GM19025 (cell line): ENCODE results near the gene MACF1.

ENCODE experiments used
- ATAC-seq: cut with Tn5 transposase; IDR thresholded peaks from one replicate; pipeline ENCODE4 v1.9.1; 2021; ENCODE audit warnings: mild to moderate bottlenecking, low read depth, moderate library complexity; ENCODE audit not compliant: unreplicated experiment

MACF1 gene

GRCh38 chr1:39293375-39294070, 89.0 kb downstream of the MACF1 start:
- no peak for ATAC-seq

DNA sequence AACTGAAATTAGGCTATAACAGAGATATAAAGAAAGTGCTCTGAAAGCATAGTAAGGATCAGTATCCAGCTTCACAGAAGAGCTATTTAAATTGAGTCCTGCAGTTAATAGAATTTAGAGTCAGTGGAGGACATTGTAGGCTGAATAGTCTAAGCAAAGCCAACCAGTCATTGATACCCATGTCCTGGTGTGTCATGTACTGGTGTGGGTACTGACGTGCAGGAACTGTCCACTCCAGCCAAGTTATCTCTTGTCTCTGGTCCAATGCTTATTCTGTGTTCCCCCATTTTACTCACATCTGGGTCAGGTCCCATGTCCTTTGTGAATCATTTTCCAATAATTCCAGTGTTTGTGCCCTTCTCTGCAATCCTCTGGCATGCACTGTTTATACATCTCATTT, 90.0 kb downstream of the MACF1 start:
- no peak for ATAC-seq

DNA sequence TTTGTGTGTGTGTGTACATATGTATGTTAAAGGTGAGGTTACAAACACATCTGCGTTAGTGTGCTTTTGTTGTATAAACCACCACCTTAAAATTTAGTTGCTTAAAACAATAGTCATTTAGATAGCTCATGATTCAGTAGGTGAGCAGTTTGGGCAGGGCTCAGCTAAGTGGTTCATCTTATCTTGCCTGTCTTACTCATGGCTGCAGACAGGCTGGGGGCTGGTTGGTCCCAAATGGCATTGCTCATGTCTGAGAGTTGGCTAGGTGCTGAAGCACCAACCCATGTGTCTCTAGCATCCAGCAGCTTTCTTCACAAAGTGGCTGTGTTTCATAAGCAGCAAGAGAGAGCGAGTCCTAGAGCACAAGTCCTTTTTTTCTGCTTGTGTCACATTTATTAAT, 91.4 kb downstream of the MACF1 start:
- ATAC-seq: no peak

GRCh38 chr1:39297551-39297950, 93.1 kb downstream of the MACF1 start:
- ATAC-seq: no peak

DNA sequence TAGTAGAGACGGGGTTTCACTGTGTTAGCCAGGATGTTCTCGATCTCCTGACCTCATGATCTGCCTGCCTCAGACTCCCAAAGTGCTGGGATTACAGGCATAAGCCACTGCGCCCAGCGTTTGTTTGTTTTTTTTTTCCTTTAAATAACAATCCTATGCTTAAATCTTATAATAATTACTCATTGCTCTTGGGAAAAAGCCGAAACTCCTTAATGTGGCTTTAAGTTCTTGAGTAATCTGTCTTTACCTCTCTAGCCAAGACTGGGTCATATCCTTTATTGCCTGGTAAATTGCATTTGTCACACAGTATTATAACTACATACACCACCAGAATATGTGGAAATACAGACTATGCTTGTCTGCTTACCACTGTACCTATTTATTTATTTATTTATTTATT, 97.1 kb downstream of the MACF1 start:
- ATAC-seq: no peak

DNA sequence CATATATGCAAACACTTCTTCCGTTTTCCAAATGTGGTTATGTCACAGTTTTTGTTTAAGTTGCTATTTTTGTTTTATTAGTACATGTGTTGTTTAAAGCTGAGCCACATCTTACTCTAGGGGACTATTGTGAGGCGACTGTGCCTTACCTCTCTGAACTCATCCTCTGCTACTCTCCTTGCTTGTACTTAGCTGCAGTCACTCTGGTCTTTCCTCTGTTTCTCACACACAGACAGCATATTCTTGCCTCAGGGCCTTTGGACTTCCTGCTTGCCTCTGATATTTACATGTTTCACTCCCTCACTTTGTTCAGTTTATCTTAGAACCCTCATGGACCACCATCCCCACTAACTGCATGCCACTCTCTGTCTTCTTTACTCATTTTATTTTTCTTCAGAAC, 101.1 kb downstream of the MACF1 start:
- ATAC-seq: no peak

DNA sequence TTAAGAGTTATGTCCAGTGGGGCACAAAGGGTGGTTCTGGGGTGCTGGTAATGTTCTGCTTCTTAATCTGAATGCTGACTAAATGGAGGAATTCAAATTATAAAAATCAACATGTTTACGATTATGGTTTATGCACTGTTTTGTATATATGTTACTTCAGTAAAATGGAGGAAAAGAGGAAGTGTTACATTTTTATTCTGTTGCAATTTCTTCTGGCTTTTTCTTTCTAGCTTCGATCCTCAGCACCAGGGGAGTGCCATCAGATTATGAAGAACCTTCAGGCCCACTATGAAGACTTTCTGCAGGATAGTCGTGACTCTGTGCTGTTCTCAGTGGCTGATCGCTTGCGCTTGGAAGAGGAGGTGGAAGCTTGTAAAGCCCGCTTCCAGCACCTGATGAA, 105.5 kb downstream of the MACF1 start:
- no peak for ATAC-seq

GRCh38 chr1:39310691-39311090, 106.2 kb downstream of the MACF1 start:
- ATAC-seq: no peak

DNA sequence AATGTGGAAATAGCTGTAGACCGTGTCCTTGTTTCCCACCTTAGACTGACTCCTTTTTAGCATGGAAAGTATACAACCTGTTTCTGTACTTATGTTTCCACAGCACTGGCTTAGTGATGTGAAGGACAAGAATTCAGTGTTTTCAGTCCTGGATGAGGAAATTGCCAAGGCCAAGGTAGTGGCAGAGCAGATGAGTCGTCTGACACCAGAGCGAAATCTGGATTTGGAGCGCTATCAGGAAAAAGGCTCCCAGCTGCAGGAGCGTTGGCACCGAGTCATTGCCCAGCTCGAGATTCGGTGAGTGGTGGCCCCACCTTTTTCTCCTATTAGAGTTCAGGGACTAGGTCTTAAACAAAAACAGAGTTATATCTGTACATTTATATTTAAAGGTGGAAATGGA, 112.6 kb downstream of the MACF1 start:
- ATAC-seq: no peak

DNA sequence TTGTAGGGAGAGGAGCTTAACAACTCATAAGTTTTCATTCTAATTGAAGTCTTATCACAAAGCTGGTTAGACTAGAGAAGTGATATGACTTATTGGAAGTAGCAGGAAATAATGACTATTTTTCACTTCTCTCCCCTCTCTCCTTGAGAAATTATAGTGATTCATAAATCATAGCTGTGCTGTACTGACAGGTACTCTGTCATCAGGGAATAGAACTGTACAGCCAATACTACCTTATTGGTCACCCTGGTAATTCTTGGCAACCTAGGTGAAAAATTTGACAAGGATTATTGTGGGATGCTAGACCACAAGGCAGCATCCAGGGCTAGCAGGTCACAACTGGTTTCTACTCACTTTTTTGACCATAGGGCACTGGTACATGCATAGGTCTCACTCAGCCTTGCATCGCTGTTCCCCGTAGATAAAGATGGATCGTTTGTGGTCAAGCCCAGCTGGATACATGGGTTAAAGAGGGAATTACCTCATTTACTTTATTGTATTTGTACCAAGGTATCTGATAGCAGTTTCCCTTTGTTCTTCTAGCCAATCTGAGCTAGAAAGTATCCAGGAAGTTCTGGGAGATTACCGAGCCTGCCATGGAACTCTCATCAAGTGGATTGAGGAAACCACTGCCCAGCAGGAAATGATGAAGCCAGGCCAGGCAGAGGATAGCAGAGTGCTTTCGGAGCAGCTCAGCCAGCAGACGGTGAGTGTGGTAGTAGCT, 113.6 kb downstream of the MACF1 start:
- ATAC-seq: no peak

DNA sequence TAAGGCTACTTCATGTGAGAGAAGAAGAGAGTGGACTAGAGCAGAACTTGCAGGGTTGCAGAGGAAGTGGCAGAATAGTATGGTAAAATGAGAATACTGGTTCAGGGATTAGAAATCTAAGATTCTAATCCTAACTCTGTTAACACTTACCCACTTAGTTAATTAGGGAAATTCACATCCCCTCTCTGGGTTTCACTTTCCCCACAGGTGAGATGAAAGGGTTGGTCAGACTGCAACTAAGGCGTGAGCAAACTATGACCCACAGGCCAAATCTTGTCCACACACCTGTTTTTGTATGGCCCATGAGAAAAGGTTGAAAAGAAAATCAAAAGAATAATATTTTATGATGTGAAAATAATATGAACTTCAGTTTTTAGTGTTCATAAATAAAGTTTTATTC, 117.5 kb downstream of the MACF1 start:
- no peak for ATAC-seq

GRCh38 chr1:39322431-39322830, 117.9 kb downstream of the MACF1 start:
- ATAC-seq: no peak

- ATAC-seq: no peak
These were observed 120.4 kb downstream of the MACF1 start for GRCh38 chr1:39324888-39325287.

DNA sequence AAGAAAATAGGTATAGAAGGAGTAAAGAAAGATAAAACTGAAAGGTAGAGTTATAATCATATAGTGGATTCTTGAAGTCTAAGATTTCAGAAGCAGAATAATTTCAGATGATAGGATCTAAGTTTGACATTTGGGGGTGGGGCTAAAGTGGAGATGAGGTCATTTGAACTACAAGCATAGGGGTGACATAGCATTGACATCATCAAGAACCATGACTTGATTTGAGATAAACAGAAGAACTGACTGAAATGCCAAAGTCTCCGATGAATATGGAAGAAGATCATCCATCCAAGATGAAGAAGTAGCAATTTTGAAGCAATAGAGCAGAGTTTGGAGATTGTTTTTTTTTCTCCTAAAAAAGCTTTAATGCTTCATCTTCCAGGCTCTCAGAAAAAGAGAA, 122.3 kb downstream of the MACF1 start:
- no peak for ATAC-seq

GRCh38 chr1:39328095-39328494, 123.6 kb downstream of the MACF1 start:
- ATAC-seq: no peak

GRCh38 chr1:39328586-39329121, 124.2 kb downstream of the MACF1 start:
- no peak for ATAC-seq

DNA sequence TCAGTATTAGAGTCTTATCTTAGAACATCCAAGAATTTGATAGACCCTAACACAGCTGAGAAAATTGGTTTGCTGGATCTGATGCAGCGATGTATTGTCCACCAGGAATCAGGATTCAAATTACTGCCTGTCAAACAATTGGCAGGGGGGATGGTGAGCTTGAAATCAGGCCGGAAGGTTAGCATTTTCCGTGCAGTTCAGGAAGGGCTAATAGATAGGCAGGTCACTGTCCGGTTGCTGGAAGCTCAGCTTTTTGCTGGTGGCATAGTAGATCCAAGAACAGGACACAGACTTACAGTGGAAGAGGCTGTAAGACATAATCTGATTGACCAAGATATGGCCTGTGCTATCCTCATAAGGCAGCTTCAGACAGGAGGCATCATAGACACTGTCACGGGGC, 127.2 kb downstream of the MACF1 start:
- no peak for ATAC-seq

- ATAC-seq: no peak
These were observed 127.8 kb downstream of the MACF1 start for GRCh38 chr1:39332291-39332690.

- no peak for ATAC-seq
These were observed 128.3 kb downstream of the MACF1 start for GRCh38 chr1:39332828-39333227.

GRCh38 chr1:39333296-39333695, 128.8 kb downstream of the MACF1 start:
- ATAC-seq: no peak

- ATAC-seq: no peak
These were observed 130.7 kb downstream of the MACF1 start for GRCh38 chr1:39335216-39335615.

DNA sequence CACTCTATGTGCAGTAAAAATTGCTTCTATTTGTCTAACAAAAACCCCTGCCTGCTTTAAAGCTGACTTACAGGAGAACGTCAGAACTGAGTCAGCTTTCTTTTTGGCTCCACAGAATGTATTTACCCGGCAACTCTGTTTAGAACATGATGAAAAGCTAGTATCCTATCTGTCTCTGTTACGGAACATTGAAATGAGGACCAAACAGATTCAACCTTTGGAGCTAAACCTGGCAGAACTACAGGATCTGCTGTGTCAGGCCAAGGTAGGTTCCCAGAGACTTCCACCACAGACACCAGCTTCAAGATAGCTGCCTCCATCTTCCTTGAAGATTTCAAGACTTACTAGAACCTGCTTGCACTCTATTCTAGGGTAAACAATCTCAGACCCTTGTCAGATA, 132.6 kb downstream of the MACF1 start:
- ATAC-seq: no peak
